ENCODE measurements around the gene CNGA2.

Gene CNGA2

GRCh38 chrX:151699746-151700145 is 34.8 kb upstream of the CNGA2 start:
- Histone ChIP-seq H4K20me1 (ENCODE audit: low read depth, low read length) (no peaks in the 10 kb centered on the region), H3K9me3 (ENCODE audit: insufficient read depth, low read length) (no peaks in the 10 kb centered on the region), H3K4me3 (ENCODE audit: insufficient read depth, low read length, poor library complexity, severe bottlenecking) (no peak overlapping the region), H3K9ac (ENCODE audit: low read length) (no peak overlapping the region), H3K36me3 (ENCODE audit: low read length) (no peaks in the 10 kb centered on the region), H3K27me3 (ENCODE audit: low read length) (no peaks in the 10 kb centered on the region), H3K4me2 (ENCODE audit: low read depth, low read length, poor library complexity, severe bottlenecking) (no peak overlapping the region), H3K27ac (ENCODE audit: low read depth, low read length) (no peak overlapping the region), H3K79me2 (ENCODE audit: insufficient read depth, low read length) (no peaks in the 10 kb centered on the region), H3K9me2 (replicated peaks; ENCODE audit: insufficient read depth, low read length) (no peaks in the 10 kb centered on the region), H3F3A (ENCODE audit: insufficient read depth) (no peaks in the 10 kb centered on the region), H2AFZ (ENCODE audit: low read depth, low read length, severe bottlenecking) (no peak overlapping the region)
- TF ChIP-seq CTCF (IDR thresholded peaks at IDR 0.05; ENCODE audit: insufficient read depth, low read length, poor library complexity, severe bottlenecking) (no peak), EZH2phosphoT487 (conservative IDR thresholded peaks at IDR 0.05; ENCODE audit: low read length) (no peak)

- no peaks in the 10 kb centered on the region for H4K20me1 ChIP-seq (ENCODE audit: low read depth, low read length)
- H3K9ac ChIP-seq (ENCODE audit: low read length) = no peak overlapping the region
- no peaks in the 10 kb centered on the region for H3K36me3 ChIP-seq (ENCODE audit: low read length)
- no peak overlapping the region for H2AFZ ChIP-seq (ENCODE audit: low read depth, low read length, severe bottlenecking)
- H3K4me2 ChIP-seq (ENCODE audit: low read depth, low read length, poor library complexity, severe bottlenecking) = no peak overlapping the region
- H3K9me2 ChIP-seq (replicated peaks; ENCODE audit: insufficient read depth, low read length) = no peaks in the 10 kb centered on the region
- TF ChIP-seq CTCF (IDR thresholded peaks at IDR 0.05; ENCODE audit: insufficient read depth, low read length, poor library complexity, severe bottlenecking) = no peak
- no peak for TF ChIP-seq EZH2phosphoT487 (conservative IDR thresholded peaks at IDR 0.05; ENCODE audit: low read length)
- no peaks in the 10 kb centered on the region for H3K9me3 ChIP-seq (ENCODE audit: insufficient read depth, low read length)
- H3K4me3 ChIP-seq (ENCODE audit: insufficient read depth, low read length, poor library complexity, severe bottlenecking) = no peak overlapping the region
- no peaks in the 10 kb centered on the region for H3K79me2 ChIP-seq (ENCODE audit: insufficient read depth, low read length)
- H3K27ac ChIP-seq (ENCODE audit: low read depth, low read length) = no peak overlapping the region
- H3K27me3 ChIP-seq (ENCODE audit: low read length) = no peaks in the 10 kb centered on the region
- no peaks in the 10 kb centered on the region for H3F3A ChIP-seq (ENCODE audit: insufficient read depth)
Measured at GRCh38 chrX:151700581-151700980, 34.0 kb upstream of the CNGA2 start.

GRCh38 chrX:151701071-151701470 is 33.5 kb upstream of the CNGA2 start:
- Histone ChIP-seq H3K9me2 (replicated peaks; ENCODE audit: insufficient read depth, low read length) (no peaks in the 10 kb centered on the region), H4K20me1 (ENCODE audit: low read depth, low read length) (no peaks in the 10 kb centered on the region), H3K9ac (ENCODE audit: low read length) (no peak overlapping the region), H3F3A (ENCODE audit: insufficient read depth) (no peaks in the 10 kb centered on the region), H3K4me3 (ENCODE audit: insufficient read depth, low read length, poor library complexity, severe bottlenecking) (no peak overlapping the region), H3K27me3 (ENCODE audit: low read length) (no peaks in the 10 kb centered on the region), H2AFZ (ENCODE audit: low read depth, low read length, severe bottlenecking) (no peak overlapping the region), H3K9me3 (ENCODE audit: insufficient read depth, low read length) (no peaks in the 10 kb centered on the region), H3K4me2 (ENCODE audit: low read depth, low read length, poor library complexity, severe bottlenecking) (no peak overlapping the region), H3K36me3 (ENCODE audit: low read length) (no peaks in the 10 kb centered on the region), H3K27ac (ENCODE audit: low read depth, low read length) (no peak overlapping the region), H3K79me2 (ENCODE audit: insufficient read depth, low read length) (no peaks in the 10 kb centered on the region)
- TF ChIP-seq CTCF (IDR thresholded peaks at IDR 0.05; ENCODE audit: insufficient read depth, low read length, poor library complexity, severe bottlenecking) = no peak
- no peak for TF ChIP-seq EZH2phosphoT487 (conservative IDR thresholded peaks at IDR 0.05; ENCODE audit: low read length)
